ENCODE results near the gene RPA3. TPM values are rescaled to one million over a fixed set of nuclear protein-coding genes. Genes with fewer than 3 reads are reported as not detected.

The RPA3 gene
- total RNA-seq, 3 donors from 2014 or later (not counting 1 experiment from before 2014, with no cell fraction given) = 14.2 to 25.9 (median 22.6) TPM

DNA sequence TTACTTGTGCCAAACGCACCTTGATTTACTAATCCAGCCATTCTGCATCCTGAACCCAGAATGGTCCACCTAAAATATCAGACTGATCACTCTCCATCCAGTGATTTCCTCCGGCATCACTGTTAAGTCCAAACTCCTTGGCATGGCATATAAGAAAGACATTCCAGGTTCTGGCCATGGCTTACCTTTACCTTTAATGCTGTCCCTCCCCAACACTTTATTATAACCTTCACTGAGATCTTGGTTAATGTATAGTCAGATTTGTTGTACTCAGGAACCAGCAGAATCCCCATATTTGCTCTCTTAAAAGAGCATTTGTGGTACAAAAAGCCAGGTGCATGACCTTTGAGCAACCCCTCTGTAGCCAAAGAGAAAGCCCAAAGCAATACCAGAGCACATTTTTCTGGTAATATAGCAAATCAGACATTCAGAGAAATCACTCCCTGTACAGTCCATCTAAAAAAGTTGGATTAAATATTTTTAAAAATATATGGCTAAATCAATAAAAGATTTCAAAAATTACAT lies 67.7 kb downstream of the RPA3 start:
- DNase-seq (no peak), ATAC-seq (no peak)
- no peak overlapping the region for H3K4me3 Mint-ChIP-seq
- TF ChIP-seq, protein P1, sequence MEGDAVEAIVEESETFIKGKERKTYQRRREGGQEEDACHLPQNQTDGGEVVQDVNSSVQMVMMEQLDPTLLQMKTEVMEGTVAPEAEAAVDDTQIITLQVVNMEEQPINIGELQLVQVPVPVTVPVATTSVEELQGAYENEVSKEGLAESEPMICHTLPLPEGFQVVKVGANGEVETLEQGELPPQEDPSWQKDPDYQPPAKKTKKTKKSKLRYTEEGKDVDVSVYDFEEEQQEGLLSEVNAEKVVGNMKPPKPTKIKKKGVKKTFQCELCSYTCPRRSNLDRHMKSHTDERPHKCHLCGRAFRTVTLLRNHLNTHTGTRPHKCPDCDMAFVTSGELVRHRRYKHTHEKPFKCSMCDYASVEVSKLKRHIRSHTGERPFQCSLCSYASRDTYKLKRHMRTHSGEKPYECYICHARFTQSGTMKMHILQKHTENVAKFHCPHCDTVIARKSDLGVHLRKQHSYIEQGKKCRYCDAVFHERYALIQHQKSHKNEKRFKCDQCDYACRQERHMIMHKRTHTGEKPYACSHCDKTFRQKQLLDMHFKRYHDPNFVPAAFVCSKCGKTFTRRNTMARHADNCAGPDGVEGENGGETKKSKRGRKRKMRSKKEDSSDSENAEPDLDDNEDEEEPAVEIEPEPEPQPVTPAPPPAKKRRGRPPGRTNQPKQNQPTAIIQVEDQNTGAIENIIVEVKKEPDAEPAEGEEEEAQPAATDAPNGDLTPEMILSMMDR (IDR thresholded peaks at IDR 0.05) = no peak
- 100% methylated on average over 2 of the region's 2 CpGs for WGBS (ENCODE audit: insufficient coverage)
- no peaks in the 10 kb centered on the region for H3K36me3 Mint-ChIP-seq
- Histone ChIP-seq H3K27ac (ENCODE audit: low read length) (no peak overlapping the region), H3K4me1 (ENCODE audit: control insufficient read depth, insufficient read depth, low read length) (no peaks in the 10 kb centered on the region), H3K9me3 (ENCODE audit: control insufficient read depth, insufficient read depth, low read length) (no peaks in the 10 kb centered on the region), H3K27me3 (ENCODE audit: control insufficient read depth, insufficient read depth, low read length) (no peaks in the 10 kb centered on the region), H3K4me3 (ENCODE audit: low read length) (no peak overlapping the region), H3K36me3 (ENCODE audit: control insufficient read depth, insufficient read depth, low read length) (no peaks in the 10 kb centered on the region)
- H3K4me1 Mint-ChIP-seq = peaks cover 24 to 30% of the 10 kb centered on the region in 2 donors
- no peak overlapping the region for H3K27ac Mint-ChIP-seq
- intact Hi-C loops (cut with micrococcal nuclease) = no loop called here
- H3K9me3 Mint-ChIP-seq = no peaks in the 10 kb centered on the region
- H3K27me3 Mint-ChIP-seq (ENCODE audit: low read depth in 2 of 2) = no peaks in the 10 kb centered on the region

DNA sequence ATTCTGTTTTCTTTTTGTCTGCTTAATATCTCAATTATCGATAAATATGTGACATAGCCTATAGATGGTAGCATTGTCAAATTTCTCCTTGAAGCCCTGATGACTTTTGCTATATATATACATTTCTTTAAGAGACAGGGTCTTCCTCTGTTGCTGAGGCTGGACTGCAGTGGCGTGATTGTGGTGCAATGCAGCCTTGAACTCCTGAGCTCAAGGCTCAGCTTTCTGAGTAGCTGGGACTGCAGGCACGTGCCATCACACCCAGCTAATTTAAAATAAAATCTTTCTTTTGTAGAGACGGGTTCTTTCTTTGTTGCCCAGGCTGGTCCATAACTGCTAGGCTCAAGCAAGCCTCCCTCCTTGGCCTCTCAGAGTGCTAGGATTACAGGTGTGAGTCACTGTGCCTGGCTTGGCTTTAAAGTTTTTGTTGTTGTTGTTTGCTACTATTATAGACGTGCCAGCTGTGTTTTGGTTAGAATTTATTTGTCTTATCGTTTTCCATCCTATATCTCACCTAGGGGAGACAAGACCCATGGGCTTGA lies 70.8 kb downstream of the RPA3 start:
- Histone ChIP-seq H3K4me1 (ENCODE audit: control insufficient read depth, insufficient read depth, low read length) (no peaks in the 10 kb centered on the region), H3K4me3 (ENCODE audit: low read length) (no peak overlapping the region), H3K36me3 (ENCODE audit: control insufficient read depth, insufficient read depth, low read length) (no peaks in the 10 kb centered on the region), H3K9me3 (ENCODE audit: control insufficient read depth, insufficient read depth, low read length) (no peaks in the 10 kb centered on the region), H3K27ac (ENCODE audit: low read length) (no peak overlapping the region), H3K27me3 (ENCODE audit: control insufficient read depth, insufficient read depth, low read length) (no peaks in the 10 kb centered on the region)
- Mint-ChIP-seq H3K4me1 (peaks cover 14 to 30% of the 10 kb centered on the region in 2 donors), H3K36me3 (no peaks in the 10 kb centered on the region), H3K27ac (no peak overlapping the region), H3K9me3 (no peaks in the 10 kb centered on the region), H3K27me3 (ENCODE audit: low read depth in 2 of 2) (no peaks in the 10 kb centered on the region), H3K4me3 (no peak overlapping the region)
- ATAC-seq (no peak), DNase-seq (no peak)
- WGBS (ENCODE audit: insufficient coverage) = 97% methylated on average over 4 of the region's 6 CpGs
- intact Hi-C loops (cut with micrococcal nuclease) = no loop called here
- TF ChIP-seq, protein P1 (IDR thresholded peaks at IDR 0.05) = no peak

DNA sequence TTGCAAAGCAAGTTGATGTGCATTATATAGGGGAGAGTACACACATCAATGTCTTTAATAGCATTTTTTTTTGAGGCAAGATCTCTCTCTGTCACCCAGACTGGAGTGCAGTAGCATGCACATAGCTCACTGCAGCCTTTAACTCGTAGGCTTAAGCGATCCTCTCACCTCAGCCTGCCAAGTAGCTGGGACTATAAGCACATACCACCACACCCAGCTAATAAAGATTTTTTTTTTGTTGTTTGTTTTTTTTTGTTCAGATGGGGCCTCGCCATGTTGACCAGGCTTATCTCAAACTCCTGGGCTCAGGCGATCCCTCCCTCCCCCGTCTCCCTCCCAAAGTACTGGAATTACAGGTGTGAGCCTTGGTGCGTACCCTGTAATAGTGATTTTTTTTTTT lies 76.3 kb downstream of the RPA3 start:
- Mint-ChIP-seq H3K9me3 (no peaks in the 10 kb centered on the region), H3K36me3 (no peaks in the 10 kb centered on the region), H3K4me3 (peak overlapping the region; percentile 93), H3K4me1 (peaks cover 26 to 42% of the 10 kb centered on the region in 2 donors), H3K27me3 (ENCODE audit: low read depth in 2 of 2) (no peaks in the 10 kb centered on the region), H3K27ac (peak overlapping the region in 1 of 2 donors; percentile 98)
- H3K36me3 ChIP-seq (ENCODE audit: control insufficient read depth, insufficient read depth, low read length) = peaks cover under 1% of the 10 kb centered on the region
- H3K4me1 ChIP-seq (ENCODE audit: control insufficient read depth, insufficient read depth, low read length) = peaks cover 11% of the 10 kb centered on the region
- H3K4me3 ChIP-seq (ENCODE audit: low read length) = no peak overlapping the region
- TF ChIP-seq, protein P1 (IDR thresholded peaks at IDR 0.05) = no peak
- WGBS (ENCODE audit: insufficient coverage) = 96% methylated on average over 4 of the region's 6 CpGs
- intact Hi-C loops (cut with micrococcal nuclease) = loop anchor here (5.0 kb wide), 1 partner anchor 330 kb away; no protein-coding TSS in a partner anchor
- H3K27ac ChIP-seq (ENCODE audit: low read length) = no peak overlapping the region
- ATAC-seq (no peak), DNase-seq (no peak)
- H3K27me3 ChIP-seq (ENCODE audit: control insufficient read depth, insufficient read depth, low read length) = no peaks in the 10 kb centered on the region
- no peaks in the 10 kb centered on the region for H3K9me3 ChIP-seq (ENCODE audit: control insufficient read depth, insufficient read depth, low read length)
